ENCODE measurements around the gene CCDC141.

DNA sequence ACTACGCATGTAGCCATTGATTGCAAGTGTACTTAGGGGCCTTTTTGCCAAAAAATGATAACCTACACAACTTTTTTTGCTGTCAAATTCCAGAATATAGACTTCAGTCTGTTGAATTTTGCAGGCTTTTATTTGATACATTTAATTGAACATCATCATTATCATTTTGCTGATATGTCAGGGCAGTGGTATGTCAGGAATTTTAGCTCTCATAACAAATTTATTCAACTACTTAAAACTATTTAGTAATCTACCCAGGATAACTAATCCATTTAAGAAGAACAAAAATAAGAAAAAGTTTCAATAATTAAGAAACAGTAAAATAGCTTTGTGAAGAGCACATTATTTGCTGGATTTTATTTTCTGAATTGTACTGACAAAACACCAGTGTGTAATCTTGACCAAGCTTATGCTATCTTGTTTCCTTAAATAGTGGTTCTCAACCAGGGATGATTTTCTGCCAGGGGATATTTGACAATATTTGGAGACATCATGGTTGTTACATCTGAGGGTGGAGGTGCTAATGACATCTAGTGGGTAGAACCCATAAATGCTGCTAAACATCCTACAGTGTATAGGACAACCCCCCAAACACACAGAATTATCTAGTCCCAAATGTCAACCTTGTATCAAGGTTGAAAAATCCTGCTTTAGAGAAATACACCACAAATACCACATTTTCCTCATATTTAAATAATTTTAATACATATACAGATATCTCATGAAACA is 230.6 kb downstream of the CCDC141 start:
- TF ChIP-seq, protein P1, sequence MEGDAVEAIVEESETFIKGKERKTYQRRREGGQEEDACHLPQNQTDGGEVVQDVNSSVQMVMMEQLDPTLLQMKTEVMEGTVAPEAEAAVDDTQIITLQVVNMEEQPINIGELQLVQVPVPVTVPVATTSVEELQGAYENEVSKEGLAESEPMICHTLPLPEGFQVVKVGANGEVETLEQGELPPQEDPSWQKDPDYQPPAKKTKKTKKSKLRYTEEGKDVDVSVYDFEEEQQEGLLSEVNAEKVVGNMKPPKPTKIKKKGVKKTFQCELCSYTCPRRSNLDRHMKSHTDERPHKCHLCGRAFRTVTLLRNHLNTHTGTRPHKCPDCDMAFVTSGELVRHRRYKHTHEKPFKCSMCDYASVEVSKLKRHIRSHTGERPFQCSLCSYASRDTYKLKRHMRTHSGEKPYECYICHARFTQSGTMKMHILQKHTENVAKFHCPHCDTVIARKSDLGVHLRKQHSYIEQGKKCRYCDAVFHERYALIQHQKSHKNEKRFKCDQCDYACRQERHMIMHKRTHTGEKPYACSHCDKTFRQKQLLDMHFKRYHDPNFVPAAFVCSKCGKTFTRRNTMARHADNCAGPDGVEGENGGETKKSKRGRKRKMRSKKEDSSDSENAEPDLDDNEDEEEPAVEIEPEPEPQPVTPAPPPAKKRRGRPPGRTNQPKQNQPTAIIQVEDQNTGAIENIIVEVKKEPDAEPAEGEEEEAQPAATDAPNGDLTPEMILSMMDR (IDR thresholded peaks at IDR 0.05; ENCODE audit: insufficient read depth, low read length), result no peak
- TF ChIP-seq POLR2AphosphoS5 (IDR thresholded peaks at IDR 0.05; ENCODE audit: low read depth) (no peak), SPI1 (IDR thresholded peaks at IDR 0.05; ENCODE audit: borderline replicate concordance, low read depth) (no peak), GABPA (IDR thresholded peaks at IDR 0.05; ENCODE audit: low read depth) (no peak)
- TF ChIP-seq, protein P2, sequence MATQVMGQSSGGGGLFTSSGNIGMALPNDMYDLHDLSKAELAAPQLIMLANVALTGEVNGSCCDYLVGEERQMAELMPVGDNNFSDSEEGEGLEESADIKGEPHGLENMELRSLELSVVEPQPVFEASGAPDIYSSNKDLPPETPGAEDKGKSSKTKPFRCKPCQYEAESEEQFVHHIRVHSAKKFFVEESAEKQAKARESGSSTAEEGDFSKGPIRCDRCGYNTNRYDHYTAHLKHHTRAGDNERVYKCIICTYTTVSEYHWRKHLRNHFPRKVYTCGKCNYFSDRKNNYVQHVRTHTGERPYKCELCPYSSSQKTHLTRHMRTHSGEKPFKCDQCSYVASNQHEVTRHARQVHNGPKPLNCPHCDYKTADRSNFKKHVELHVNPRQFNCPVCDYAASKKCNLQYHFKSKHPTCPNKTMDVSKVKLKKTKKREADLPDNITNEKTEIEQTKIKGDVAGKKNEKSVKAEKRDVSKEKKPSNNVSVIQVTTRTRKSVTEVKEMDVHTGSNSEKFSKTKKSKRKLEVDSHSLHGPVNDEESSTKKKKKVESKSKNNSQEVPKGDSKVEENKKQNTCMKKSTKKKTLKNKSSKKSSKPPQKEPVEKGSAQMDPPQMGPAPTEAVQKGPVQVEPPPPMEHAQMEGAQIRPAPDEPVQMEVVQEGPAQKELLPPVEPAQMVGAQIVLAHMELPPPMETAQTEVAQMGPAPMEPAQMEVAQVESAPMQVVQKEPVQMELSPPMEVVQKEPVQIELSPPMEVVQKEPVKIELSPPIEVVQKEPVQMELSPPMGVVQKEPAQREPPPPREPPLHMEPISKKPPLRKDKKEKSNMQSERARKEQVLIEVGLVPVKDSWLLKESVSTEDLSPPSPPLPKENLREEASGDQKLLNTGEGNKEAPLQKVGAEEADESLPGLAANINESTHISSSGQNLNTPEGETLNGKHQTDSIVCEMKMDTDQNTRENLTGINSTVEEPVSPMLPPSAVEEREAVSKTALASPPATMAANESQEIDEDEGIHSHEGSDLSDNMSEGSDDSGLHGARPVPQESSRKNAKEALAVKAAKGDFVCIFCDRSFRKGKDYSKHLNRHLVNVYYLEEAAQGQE (IDR thresholded peaks at IDR 0.05; ENCODE audit: insufficient replicate concordance, low read depth), result no peak
